Sigmoid colon (tissue), 7 donors: Measurements from ENCODE around the gene PTPRF. TPM values are rescaled to one million over a fixed set of nuclear protein-coding genes. Genes with fewer than 3 reads are reported as not detected.

Experiments
- DNase-seq: peaks from one replicate; pipeline ENCODE4 v3.0.0-alpha.2; 2019
- H3K27ac ChIP-seq, 4 donors: fragments of 200-600 bp; sonication (generic); one replicate each; pipeline ENCODE4 v1.5.1; 2016 to 2019; ENCODE audit warnings: mild to moderate bottlenecking in 1 of 4
- H3K27me3 ChIP-seq, 3 donors: fragments of 200-600 bp; sonication (generic); one replicate each; pipeline ENCODE4 v1.5.1; 2019; ENCODE audit warnings: mild to moderate bottlenecking in 1 of 3
- H3K36me3 ChIP-seq, 4 donors: fragments of 200-600 bp; sonication (generic); one replicate each; pipeline ENCODE4 v1.5.1; 2016 to 2019
- H3K4me1 ChIP-seq, 4 donors: fragments of 200-600 bp; sonication (generic); one replicate each; pipeline ENCODE4 v1.5.1; 2017 to 2019
- H3K4me3 ChIP-seq, 4 donors: fragments of 200-600 bp; sonication (generic); one replicate each; pipeline ENCODE4 v1.5.1; 2017 to 2019; ENCODE audit warnings: mild to moderate bottlenecking in 2 of 4, moderate library complexity in 1 of 4
- H3K9me3 ChIP-seq, 4 donors: fragments of 200-600 bp in 3 of 4; sonication (generic) in 3 of 4; one replicate each; pipeline versions ENCODE4 v1.5.1 to v1.6.1; 2013 to 2019
- EP300 ChIP-seq, 4 donors: sonication (generic); formaldehyde crosslinking; IDR thresholded peaks; one replicate each; pipeline ENCODE4 v1.6.1; 2017; ENCODE audit warnings: antibody characterized with exemption in 4 of 4
- POLR2A ChIP-seq, 2 donors: fragments of 450-650 bp; IDR thresholded peaks; one replicate each; pipeline ENCODE4 v1.6.1; 2016; ENCODE audit warnings: antibody characterized with exemption in 2 of 2, mild to moderate bottlenecking in 2 of 2, moderate library complexity in 2 of 2
- POLR2AphosphoS5 ChIP-seq, 4 donors: sonication (generic); formaldehyde crosslinking; IDR thresholded peaks; one replicate each; pipeline ENCODE4 v1.6.1; 2017; ENCODE audit warnings: antibody characterized with exemption in 4 of 4
- WGBS, 2 donors: extraction: QIAGEN DNeasy Blood & Tissue Kit; methylation state at CpG; one replicate each; pipeline ENCODE4 v1.1.7; 2013; 5-methylcytosine and 5-hydroxymethylcytosine counted together
- intact Hi-C: fragments of 100-400 bp; cut with DNase I; formaldehyde crosslinking; loops from one replicate; pipeline ENCODE4 v1.15.1; 2023
- polyA plus RNA-seq, 3 donors: library from polyadenylated mRNA; stranded (reverse); fragments of 200-250 nt; gene quantifications; one replicate each; pipeline ENCODE4 v1.2.3, GENCODE V29; 2013
- total RNA-seq, 4 donors: library from RNA; depleted of rRNA; stranded (reverse); fragments of >200 nt; gene quantifications; one replicate each; pipeline ENCODE4 v1.1.0, GENCODE V29; 2016
- TF ChIP-seq, protein P1 (sequence below), 4 experiments: fragments of 450-650 bp in 3 of 4; fragments of 200-600 bp in 1 of 4; IDR thresholded peaks; one replicate each; pipeline ENCODE4 v1.5.1; 2016 to 2019; ENCODE audit warnings: antibody characterized with exemption in 4 of 4, mild to moderate bottlenecking in 3 of 4, moderate library complexity in 2 of 4
- donor health status: healthy with polysubstance abuse.
- donor health status: Bipolar disorder and iron deficiency.
- donor health status: healthy.

PTPRF gene
- total and polyA plus RNA-seq, 7 donors = 18.6 to 125 (median 40.0) TPM

DNA sequence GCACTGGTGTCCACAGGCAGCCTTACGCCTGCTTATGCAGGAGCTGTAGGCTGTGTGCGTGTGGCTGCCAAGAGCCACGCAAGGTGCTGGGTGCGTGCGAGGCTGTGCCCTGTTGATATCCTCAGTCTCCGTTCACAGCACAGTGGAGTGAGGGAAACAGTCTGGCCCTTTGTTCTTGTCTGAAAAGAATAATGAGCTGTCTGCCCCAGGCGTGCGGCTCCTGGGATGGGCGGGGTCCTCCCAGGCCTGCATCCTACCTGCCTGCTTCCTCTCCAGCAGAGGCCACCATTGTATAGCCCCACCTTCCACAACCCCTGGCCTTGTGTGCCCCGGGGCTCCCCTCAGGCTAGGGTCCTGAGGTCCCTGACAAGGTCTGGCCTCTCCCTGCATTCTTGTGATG is 72.3 kb downstream of the PTPRF start:
- Histone ChIP-seq H3K9me3 (no peaks in the 10 kb centered on the region), H3K27ac (no peak overlapping the region), H3K4me3 (no peak overlapping the region), H3K27me3 (no peaks in the 10 kb centered on the region), H3K36me3 (peaks cover 34 to 70% (median 39%) of the 10 kb centered on the region in 4 donors), H3K4me1 (no peaks in the 10 kb centered on the region)
- DNase-seq = no peak
- intact Hi-C loops = no loop called here
- 80 to 87% methylated on average over 10 of the region's 10 CpGs for WGBS, 2 donors
- no peak for TF ChIP-seq POLR2A (IDR thresholded peaks at IDR 0.05)
- no peak for TF ChIP-seq EP300 (IDR thresholded peaks at IDR 0.05)
- TF ChIP-seq, protein P1, sequence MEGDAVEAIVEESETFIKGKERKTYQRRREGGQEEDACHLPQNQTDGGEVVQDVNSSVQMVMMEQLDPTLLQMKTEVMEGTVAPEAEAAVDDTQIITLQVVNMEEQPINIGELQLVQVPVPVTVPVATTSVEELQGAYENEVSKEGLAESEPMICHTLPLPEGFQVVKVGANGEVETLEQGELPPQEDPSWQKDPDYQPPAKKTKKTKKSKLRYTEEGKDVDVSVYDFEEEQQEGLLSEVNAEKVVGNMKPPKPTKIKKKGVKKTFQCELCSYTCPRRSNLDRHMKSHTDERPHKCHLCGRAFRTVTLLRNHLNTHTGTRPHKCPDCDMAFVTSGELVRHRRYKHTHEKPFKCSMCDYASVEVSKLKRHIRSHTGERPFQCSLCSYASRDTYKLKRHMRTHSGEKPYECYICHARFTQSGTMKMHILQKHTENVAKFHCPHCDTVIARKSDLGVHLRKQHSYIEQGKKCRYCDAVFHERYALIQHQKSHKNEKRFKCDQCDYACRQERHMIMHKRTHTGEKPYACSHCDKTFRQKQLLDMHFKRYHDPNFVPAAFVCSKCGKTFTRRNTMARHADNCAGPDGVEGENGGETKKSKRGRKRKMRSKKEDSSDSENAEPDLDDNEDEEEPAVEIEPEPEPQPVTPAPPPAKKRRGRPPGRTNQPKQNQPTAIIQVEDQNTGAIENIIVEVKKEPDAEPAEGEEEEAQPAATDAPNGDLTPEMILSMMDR (IDR thresholded peaks at IDR 0.05) = no peak

DNA sequence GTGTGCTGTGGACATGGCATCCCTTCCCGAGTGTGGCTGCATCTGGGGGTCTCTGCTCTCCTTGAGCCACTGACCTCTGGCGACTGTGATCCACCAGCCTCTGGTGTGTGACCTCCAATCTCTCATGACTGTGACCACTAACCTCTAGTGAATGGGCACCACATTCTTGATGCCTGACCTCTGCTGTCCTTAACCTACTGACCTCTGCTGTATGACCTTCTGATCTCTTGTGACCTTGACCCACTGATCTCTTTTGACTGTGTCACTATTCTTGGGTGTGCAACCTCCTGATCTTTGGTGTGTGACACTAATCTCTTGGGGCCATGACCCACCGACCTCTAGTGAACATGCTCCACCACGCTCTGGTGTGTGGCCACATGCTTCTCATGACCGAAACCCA is 73.5 kb downstream of the PTPRF start:
- intact Hi-C loops = no loop called here
- Histone ChIP-seq H3K36me3 (peaks cover 40 to 73% (median 47%) of the 10 kb centered on the region in 4 donors), H3K4me1 (no peaks in the 10 kb centered on the region), H3K27ac (no peak overlapping the region), H3K9me3 (no peaks in the 10 kb centered on the region), H3K27me3 (no peaks in the 10 kb centered on the region), H3K4me3 (no peak overlapping the region)
- no peak for DNase-seq
- TF ChIP-seq EP300 (IDR thresholded peaks at IDR 0.05) (no peak), POLR2A (IDR thresholded peaks at IDR 0.05) (no peak), POLR2AphosphoS5 (IDR thresholded peaks at IDR 0.05) (no peak)
- TF ChIP-seq, protein P1 (IDR thresholded peaks at IDR 0.05) = no peak
- 90 to 94% methylated on average over 5 of the region's 5 CpGs for WGBS, 2 donors

DNA sequence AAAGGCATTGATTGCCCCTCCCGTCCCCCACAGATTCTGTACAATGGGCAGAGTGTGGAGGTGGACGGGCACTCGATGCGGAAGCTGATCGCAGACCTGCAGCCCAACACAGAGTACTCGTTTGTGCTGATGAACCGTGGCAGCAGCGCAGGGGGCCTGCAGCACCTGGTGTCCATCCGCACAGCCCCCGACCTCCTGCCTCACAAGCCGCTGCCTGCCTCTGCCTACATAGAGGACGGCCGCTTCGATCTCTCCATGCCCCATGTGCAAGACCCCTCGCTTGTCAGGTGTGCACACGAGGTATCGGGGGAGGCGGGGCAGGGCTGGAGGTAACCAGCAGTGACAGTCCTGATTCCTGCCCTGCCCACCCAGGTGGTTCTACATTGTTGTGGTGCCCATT is 74.5 kb downstream of the PTPRF start:
- Histone ChIP-seq H3K4me1 (no peaks in the 10 kb centered on the region), H3K27ac (no peak overlapping the region), H3K4me3 (no peak overlapping the region), H3K36me3 (peaks cover 40 to 74% (median 53%) of the 10 kb centered on the region in 4 donors), H3K9me3 (no peaks in the 10 kb centered on the region), H3K27me3 (no peaks in the 10 kb centered on the region)
- DNase-seq = no peak
- intact Hi-C loops = no loop called here
- 95% methylated on average over 18 of the region's 18 CpGs for WGBS, 2 donors
- TF ChIP-seq, protein P1 (IDR thresholded peaks at IDR 0.05) = no peak
- no peak for TF ChIP-seq POLR2A (IDR thresholded peaks at IDR 0.05)
- no peak for TF ChIP-seq POLR2AphosphoS5 (IDR thresholded peaks at IDR 0.05)
- no peak for TF ChIP-seq EP300 (IDR thresholded peaks at IDR 0.05)

- DNase-seq = no peak
- no peaks in the 10 kb centered on the region for H3K4me1 ChIP-seq
- intact Hi-C loops = no loop called here
- TF ChIP-seq POLR2AphosphoS5 (IDR thresholded peaks at IDR 0.05) (no peak), EP300 (IDR thresholded peaks at IDR 0.05) (no peak), POLR2A (IDR thresholded peaks at IDR 0.05) (no peak)
- TF ChIP-seq, protein P1 (IDR thresholded peaks at IDR 0.05) = no peak
- H3K27ac ChIP-seq = no peak overlapping the region
- WGBS, 2 donors = 89% methylated on average over 7 of the region's 7 CpGs
- H3K9me3 ChIP-seq = no peaks in the 10 kb centered on the region
- peaks cover 40 to 80% (median 55%) of the 10 kb centered on the region in 4 donors for H3K36me3 ChIP-seq
- no peak overlapping the region for H3K4me3 ChIP-seq
- H3K27me3 ChIP-seq = no peaks in the 10 kb centered on the region
Observed at GRCh38 chr1:43605766-43606165, 75.1 kb downstream of the PTPRF start.

GRCh38 chr1:43606624-43607023 is 75.9 kb downstream of the PTPRF start:
- no peak overlapping the region for H3K27ac ChIP-seq
- no peak overlapping the region for H3K4me3 ChIP-seq
- no peaks in the 10 kb centered on the region for H3K4me1 ChIP-seq
- DNase-seq = no peak
- H3K27me3 ChIP-seq = no peaks in the 10 kb centered on the region
- TF ChIP-seq, protein P1 (IDR thresholded peaks at IDR 0.05) = no peak
- TF ChIP-seq EP300 (IDR thresholded peaks at IDR 0.05) = no peak
- TF ChIP-seq POLR2AphosphoS5 (IDR thresholded peaks at IDR 0.05) = no peak
- no peak for TF ChIP-seq POLR2A (IDR thresholded peaks at IDR 0.05)
- WGBS, 2 donors = 95% methylated on average over 13 of the region's 13 CpGs
- H3K36me3 ChIP-seq = peaks cover 40 to 86% (median 55%) of the 10 kb centered on the region in 4 donors
- intact Hi-C loops = no loop called here
- H3K9me3 ChIP-seq = no peaks in the 10 kb centered on the region
